Uterus (tissue), 4 donors: ENCODE data around the gene ZNF341. TPM values are rescaled to one million over a fixed set of nuclear protein-coding genes. Genes with fewer than 3 reads are reported as not detected.

Experiments
- DNase-seq, 2 donors: peaks; one replicate each; pipeline ENCODE4 v3.0.0-alpha.2; 2019 to 2020
- H3K27ac ChIP-seq, 2 donors: fragments of 200-600 bp; sonication (generic); 1 replicate in 1 of 2; 2 replicates in 1 of 2; pipeline ENCODE4 v1.5.1; 2016 to 2018
- H3K27me3 ChIP-seq, 2 donors: fragments of 200-600 bp; sonication (generic); one replicate each; pipeline ENCODE4 v1.5.1; 2018 to 2019; ENCODE audit warnings: control low read depth in 1 of 2
- H3K36me3 ChIP-seq, 2 donors: fragments of 200-600 bp; sonication (generic); one replicate each; pipeline ENCODE4 v1.5.1; 2019; ENCODE audit warnings: control low read depth in 1 of 2
- H3K4me1 ChIP-seq, 2 donors: fragments of 200-600 bp; sonication (generic); one replicate each; pipeline ENCODE4 v1.5.1; 2018 to 2019; ENCODE audit warnings: control low read depth in 1 of 2
- H3K4me3 ChIP-seq, 2 donors: fragments of 200-600 bp; sonication (generic); 1 replicate in 1 of 2; 2 replicates in 1 of 2; pipeline ENCODE4 v1.5.1; 2018 to 2019; ENCODE audit warnings: mild to moderate bottlenecking in 1 of 2
- H3K9me3 ChIP-seq, 2 donors: fragments of 200-600 bp; sonication (generic); one replicate each; pipeline ENCODE4 v1.5.1; 2019; ENCODE audit warnings: control low read depth in 1 of 2
- CTCF ChIP-seq, 4 experiments: fragments of 200-600 bp in 2 of 4; fragments of 450-650 bp in 2 of 4; sonication (generic) in 2 of 4; IDR thresholded peaks; one replicate each; pipeline ENCODE4 v1.5.1; 2016 to 2019; ENCODE audit warnings: antibody characterized with exemption in 4 of 4, mild to moderate bottlenecking in 2 of 4, moderate library complexity in 1 of 4
- POLR2A ChIP-seq, 2 donors: fragments of 450-650 bp; IDR thresholded peaks; one replicate each; pipeline ENCODE4 v1.6.1; 2016; ENCODE audit warnings: antibody characterized with exemption in 2 of 2, mild to moderate bottlenecking in 1 of 2, moderate library complexity in 1 of 2
- intact Hi-C: fragments of 100-400 bp; cut with DNase I; formaldehyde crosslinking; loops from one replicate; pipeline ENCODE4 v1.15.1; 2023; ENCODE audit warnings: low total_unique reads
- total RNA-seq, 4 donors: library from RNA; depleted of rRNA in 3 of 4; stranded (reverse); fragments of >200 nt in 3 of 4; gene quantifications; one replicate each; pipeline versions ENCODE4 v1.1.0 to v1.2.4, GENCODE V29; 2014 to 2023
- donor health status: DM: yes; HTN: yes; CAD: no.

The ZNF341 gene
- total RNA-seq, 4 donors from 2014 or later, result 1.2 to 3.3 (median 2.7) TPM

GRCh38 chr20:33689973-33690372 is 41.8 kb upstream of the ZNF341 start:
- no peak overlapping the region for H3K27ac ChIP-seq

GRCh38 chr20:33693289-33693688 is 38.5 kb upstream of the ZNF341 start:
- H3K36me3 ChIP-seq, result no peaks in the 10 kb centered on the region
- no peaks in the 10 kb centered on the region for H3K27me3 ChIP-seq
- no peak overlapping the region for H3K4me3 ChIP-seq
- no peak for TF ChIP-seq POLR2A (IDR thresholded peaks at IDR 0.05)
- no peak for TF ChIP-seq CTCF (IDR thresholded peaks at IDR 0.05)
- H3K27ac ChIP-seq, result peak overlapping the region; percentile 20 to 25
- H3K9me3 ChIP-seq, result no peaks in the 10 kb centered on the region
- no peaks in the 10 kb centered on the region for H3K4me1 ChIP-seq
- DNase-seq, result no peak
- intact Hi-C loops, result no loop called here

More at GRCh38 chr20:33689973-33690372, 41.8 kb upstream of the ZNF341 start:
- intact Hi-C loops, result no loop called here
- TF ChIP-seq POLR2A (IDR thresholded peaks at IDR 0.05) (no peak), CTCF (IDR thresholded peaks at IDR 0.05) (no peak)
- no peak for DNase-seq
- peaks cover 0 to 8% of the 10 kb centered on the region in 2 donors for H3K4me1 ChIP-seq
- H3K4me3 ChIP-seq, result no peak overlapping the region
- no peaks in the 10 kb centered on the region for H3K36me3 ChIP-seq
- no peaks in the 10 kb centered on the region for H3K9me3 ChIP-seq
- H3K27me3 ChIP-seq, result no peaks in the 10 kb centered on the region

GRCh38 chr20:33693741-33694638 is 37.8 kb upstream of the ZNF341 start:
- Histone ChIP-seq H3K9me3 (no peaks in the 10 kb centered on the region), H3K27me3 (no peaks in the 10 kb centered on the region), H3K4me3 (no peak overlapping the region), H3K27ac (peak overlapping the region; percentile 20 to 25), H3K36me3 (no peaks in the 10 kb centered on the region), H3K4me1 (no peaks in the 10 kb centered on the region)
- TF ChIP-seq CTCF (IDR thresholded peaks at IDR 0.05), result no peak
- intact Hi-C loops, result no loop called here
- DNase-seq, result peak in 1 of 2 donors; percentile 73

- TF ChIP-seq POLR2A (IDR thresholded peaks at IDR 0.05), result no peak
- TF ChIP-seq CTCF (IDR thresholded peaks at IDR 0.05), result no peak
- intact Hi-C loops, result no loop called here
- peak overlapping the region; percentile 20 to 25 for H3K27ac ChIP-seq
- H3K4me3 ChIP-seq, result no peak overlapping the region
- no peaks in the 10 kb centered on the region for H3K27me3 ChIP-seq
- no peak for DNase-seq
- no peaks in the 10 kb centered on the region for H3K9me3 ChIP-seq
- H3K36me3 ChIP-seq, result no peaks in the 10 kb centered on the region
- H3K4me1 ChIP-seq, result no peaks in the 10 kb centered on the region
Measured at GRCh38 chr20:33694639-33695012, 37.2 kb upstream of the ZNF341 start.

GRCh38 chr20:33696448-33696847 is 35.3 kb upstream of the ZNF341 start:
- H3K4me1 ChIP-seq, result no peaks in the 10 kb centered on the region
- no peak overlapping the region for H3K4me3 ChIP-seq
- H3K9me3 ChIP-seq, result no peaks in the 10 kb centered on the region
- H3K36me3 ChIP-seq, result no peaks in the 10 kb centered on the region
- TF ChIP-seq CTCF (IDR thresholded peaks at IDR 0.05), result no peak
- no peak for TF ChIP-seq POLR2A (IDR thresholded peaks at IDR 0.05)
- no peak for DNase-seq
- peak overlapping the region; percentile 63 to 93 for H3K27ac ChIP-seq
- intact Hi-C loops, result no loop called here
- H3K27me3 ChIP-seq, result no peaks in the 10 kb centered on the region
